WI38 (cell line): ENCODE measurements around the gene ZNF518B.

Experiments used
- H3K4me3 ChIP-seq: 2 replicates; pipeline ENCODE4 v1.5.1; 2011; ENCODE audit warnings: low read depth, mild to moderate bottlenecking, control low read depth, low read length
- CTCF ChIP-seq: IDR thresholded peaks from 2 replicates; pipeline ENCODE4 v1.5.1; 2012; ENCODE audit warnings: low read depth, mild to moderate bottlenecking, control low read depth, low read length

The ZNF518B gene, protein sequence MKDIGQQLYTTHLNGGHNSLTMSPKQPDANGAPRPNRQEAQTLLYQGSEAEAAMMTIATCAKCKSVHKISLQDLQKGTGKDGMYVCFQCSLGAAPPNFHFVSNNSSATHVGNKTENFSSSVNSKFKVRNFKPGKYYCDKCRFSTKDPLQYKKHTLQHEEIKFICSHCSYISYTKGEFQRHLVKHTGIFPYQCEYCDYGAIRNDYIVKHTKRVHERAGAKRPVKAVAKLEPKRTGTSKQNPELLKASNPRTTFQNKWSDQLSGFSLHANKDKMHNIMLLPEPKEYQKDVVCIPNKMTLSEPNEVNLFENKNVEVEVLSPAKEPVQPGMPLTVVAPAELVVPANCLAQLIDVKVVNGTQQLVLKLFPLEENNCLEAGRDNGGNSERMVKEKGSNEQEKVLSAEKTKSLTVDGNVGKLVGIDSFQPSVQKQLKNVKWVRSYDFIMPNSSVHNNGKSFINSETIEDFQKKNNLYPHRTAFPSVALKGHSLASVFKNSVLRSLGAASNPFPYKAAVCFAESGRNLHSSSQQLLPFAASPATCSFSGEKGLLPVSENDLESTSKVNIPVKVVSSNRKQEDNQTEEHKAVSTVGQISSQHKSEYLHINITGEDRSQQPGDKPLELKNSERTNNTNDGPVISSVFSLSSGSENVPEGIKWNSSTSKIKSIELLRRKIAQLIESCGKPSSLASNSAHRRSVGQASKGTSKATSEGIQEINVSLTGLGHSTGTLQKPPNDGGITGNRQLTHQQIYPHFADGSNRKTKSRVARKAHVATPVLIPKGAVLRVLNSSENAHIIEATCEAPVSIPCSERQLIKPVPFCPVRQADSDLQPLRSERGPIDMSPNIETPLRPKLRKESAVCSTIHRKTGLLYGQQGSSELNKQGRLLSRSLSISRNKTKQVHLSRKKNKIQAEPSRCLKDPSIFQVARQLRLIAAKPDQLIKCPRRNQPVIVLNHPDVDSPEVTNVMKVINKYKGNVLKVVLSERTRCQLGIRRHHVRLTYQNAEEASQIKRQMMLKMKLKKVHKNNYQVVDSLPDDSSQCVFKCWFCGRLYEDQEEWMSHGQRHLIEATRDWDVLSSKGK

DNA sequence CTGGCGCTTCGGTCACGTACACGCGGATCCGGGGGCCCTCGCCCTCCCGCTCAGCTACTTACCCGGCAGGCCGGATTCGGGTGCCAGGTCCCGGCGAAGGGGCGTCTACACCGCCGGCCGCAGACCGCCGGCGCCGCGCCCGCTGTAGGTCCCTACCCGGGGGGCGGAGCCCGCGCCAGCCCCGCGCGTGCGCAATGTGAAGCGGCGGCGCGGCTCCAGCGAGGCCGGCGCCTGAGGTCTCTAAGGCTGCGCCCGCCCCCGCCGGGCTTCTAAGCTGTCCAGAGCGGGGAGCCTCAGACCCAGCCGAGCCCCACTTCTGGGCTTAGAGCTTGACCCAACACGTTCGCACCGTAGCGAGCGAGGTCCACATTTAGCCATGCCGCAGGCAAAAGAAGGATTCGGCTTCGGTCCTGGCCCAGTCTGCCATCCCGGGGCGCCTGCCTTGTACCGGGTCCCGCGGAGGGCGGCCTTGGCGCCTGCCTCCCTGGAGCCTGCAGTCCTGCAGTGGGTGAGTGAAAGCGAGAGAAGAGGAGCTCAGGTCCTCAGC, at the start of gene ZNF518B:
Gene ZNF518B (minus strand): TSS at position 172 of the 547 bp plus-strand sequence. CDS start 11,098 bp downstream, outside the sequence.
- no peak for TF ChIP-seq CTCF
- H3K4me3 ChIP-seq = peak within 1 kb of the TSS; percentile 65

DNA sequence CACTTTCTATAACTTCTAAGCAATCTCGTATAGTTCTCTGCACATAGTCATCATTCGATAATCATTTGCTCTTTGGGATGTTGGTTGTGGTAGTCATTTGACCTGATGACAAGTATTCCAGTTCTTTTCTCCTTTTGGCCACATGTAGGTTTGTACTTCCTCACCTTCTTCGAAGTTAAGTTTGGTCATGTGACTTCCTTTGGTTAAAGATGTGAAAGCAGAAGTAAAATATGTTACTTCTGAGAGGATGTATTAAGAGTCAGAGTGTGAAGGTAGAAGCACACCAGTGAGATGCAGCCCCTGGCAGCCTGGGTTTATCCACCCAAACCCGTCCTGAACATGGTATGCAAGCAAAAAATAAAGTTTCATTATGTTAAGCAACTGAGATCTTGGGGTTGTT, 48.9 kb upstream of the ZNF518B start:
- H3K4me3 ChIP-seq = no peak overlapping the region
- TF ChIP-seq CTCF = no peak

DNA sequence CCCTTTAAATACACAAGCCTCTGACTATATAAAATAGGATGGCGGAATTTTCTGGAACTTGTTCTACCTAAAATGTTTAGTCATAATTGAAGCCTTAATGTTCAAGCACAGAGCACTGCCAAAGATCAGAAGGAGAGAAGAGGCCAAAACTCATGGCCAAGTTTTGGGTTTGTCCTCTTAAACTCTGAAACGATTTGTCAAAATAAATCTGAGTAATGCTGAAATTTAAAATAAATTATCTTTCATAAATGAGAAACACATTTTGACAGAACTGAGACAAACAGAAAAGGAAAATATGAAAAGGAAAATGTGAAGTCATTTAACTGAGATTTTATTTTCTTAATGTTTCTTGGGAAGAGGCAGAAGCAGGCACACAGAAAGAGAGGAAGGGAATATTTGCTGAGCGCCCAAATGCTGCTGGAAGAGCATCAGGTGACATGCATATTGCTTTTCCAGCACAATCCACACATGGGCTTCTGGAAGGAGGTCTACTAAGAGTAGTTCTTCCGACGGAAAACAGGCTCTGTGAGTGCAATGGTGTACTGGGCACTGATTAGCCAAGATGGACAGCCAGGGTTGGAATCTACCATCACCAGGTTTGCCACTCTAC, 47.4 kb upstream of the ZNF518B start:
- H3K4me3 ChIP-seq = no peak overlapping the region
- TF ChIP-seq CTCF = no peak

- H3K4me3 ChIP-seq = no peak overlapping the region
- TF ChIP-seq CTCF = no peak
These were observed 45.5 kb upstream of the ZNF518B start for GRCh38 chr4:10502717-10503116.

- no peak overlapping the region for H3K4me3 ChIP-seq
- TF ChIP-seq CTCF = no peak
These were observed 43.5 kb upstream of the ZNF518B start for GRCh38 chr4:10500776-10501175.

GRCh38 chr4:10496200-10496599, 39.0 kb upstream of the ZNF518B start:
- TF ChIP-seq CTCF = no peak
- no peak overlapping the region for H3K4me3 ChIP-seq
